ENCODE results near the gene LAMA3. TPM values are rescaled to one million over a fixed set of nuclear protein-coding genes. Genes with fewer than 3 reads are reported as not detected.

LAMA3 gene
- total RNA-seq, 3 donors from 2014 or later (not counting 1 experiment from before 2014, with no cell fraction given) = not detected

- peaks cover 0 to 4% of the 10 kb centered on the region in 2 donors for H3K4me1 Mint-ChIP-seq
- H3K4me3 Mint-ChIP-seq = no peak overlapping the region
- H3K27ac Mint-ChIP-seq = no peak overlapping the region
- H3K9me3 Mint-ChIP-seq = no peaks in the 10 kb centered on the region
- peaks cover 4 to 10% of the 10 kb centered on the region in 2 donors for H3K27me3 Mint-ChIP-seq (ENCODE audit: low read depth in 2 of 2)
- Histone ChIP-seq H3K4me3 (ENCODE audit: low read length) (no peak overlapping the region), H3K27me3 (ENCODE audit: control insufficient read depth, insufficient read depth, low read length) (no peaks in the 10 kb centered on the region), H3K9me3 (ENCODE audit: control insufficient read depth, insufficient read depth, low read length) (no peaks in the 10 kb centered on the region), H3K27ac (ENCODE audit: low read length) (no peak overlapping the region), H3K4me1 (ENCODE audit: control insufficient read depth, insufficient read depth, low read length) (peaks cover under 1% of the 10 kb centered on the region), H3K36me3 (ENCODE audit: control insufficient read depth, insufficient read depth, low read length) (no peaks in the 10 kb centered on the region)
- TF ChIP-seq CTCF (IDR thresholded peaks at IDR 0.05) = no peak
- WGBS (ENCODE audit: insufficient coverage) = 90% methylated on average over 7 of the region's 7 CpGs
- ATAC-seq (no peak), DNase-seq (no peak)
- no peaks in the 10 kb centered on the region for H3K36me3 Mint-ChIP-seq
- intact Hi-C loops (cut with micrococcal nuclease) = no loop called here
Observed at GRCh38 chr18:23879544-23879943, 190.3 kb downstream of the LAMA3 start.

DNA sequence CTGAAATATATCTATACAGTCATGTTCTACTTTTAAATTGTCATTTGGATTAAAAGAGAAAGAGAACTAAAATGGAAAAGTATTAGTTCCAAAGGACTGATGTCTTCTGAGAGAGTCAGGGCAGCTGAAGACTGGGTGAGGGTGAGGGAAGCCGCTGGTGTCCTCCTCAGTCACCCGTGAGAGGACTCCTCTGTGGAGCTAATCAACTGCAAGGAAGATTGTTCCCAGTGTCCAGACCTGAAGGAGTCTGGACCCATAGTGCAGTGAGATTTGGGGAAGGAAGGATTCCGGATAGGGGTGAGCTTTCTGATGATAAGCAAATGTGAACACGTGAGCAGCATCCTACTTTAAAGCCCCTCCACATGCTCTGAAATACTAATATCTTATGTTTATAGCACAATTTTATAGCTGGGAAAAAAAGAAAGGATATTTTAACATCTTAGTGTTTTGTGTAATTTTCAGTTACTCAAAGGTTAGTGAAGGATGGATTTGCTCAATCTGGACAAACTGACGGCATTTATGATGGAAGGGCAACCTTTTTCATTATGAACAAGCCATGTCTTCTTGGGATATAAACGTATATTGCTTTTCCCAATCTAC, 190.8 kb downstream of the LAMA3 start:
- Histone ChIP-seq H3K9me3 (ENCODE audit: control insufficient read depth, insufficient read depth, low read length) (no peaks in the 10 kb centered on the region), H3K4me1 (ENCODE audit: control insufficient read depth, insufficient read depth, low read length) (peaks cover 6% of the 10 kb centered on the region), H3K27ac (ENCODE audit: low read length) (no peak overlapping the region), H3K27me3 (ENCODE audit: control insufficient read depth, insufficient read depth, low read length) (no peaks in the 10 kb centered on the region), H3K4me3 (ENCODE audit: low read length) (no peak overlapping the region), H3K36me3 (ENCODE audit: control insufficient read depth, insufficient read depth, low read length) (no peaks in the 10 kb centered on the region)
- DNase-seq = no peak
- TF ChIP-seq CTCF (IDR thresholded peaks at IDR 0.05) = no peak
- no peaks in the 10 kb centered on the region for H3K36me3 Mint-ChIP-seq
- H3K9me3 Mint-ChIP-seq = no peaks in the 10 kb centered on the region
- H3K27me3 Mint-ChIP-seq (ENCODE audit: low read depth in 2 of 2) = peaks cover 4 to 10% of the 10 kb centered on the region in 2 donors
- ATAC-seq = no peak
- intact Hi-C loops (cut with micrococcal nuclease) = no loop called here
- no peak overlapping the region for H3K4me3 Mint-ChIP-seq
- H3K4me1 Mint-ChIP-seq = peaks cover 3 to 8% of the 10 kb centered on the region in 2 donors
- WGBS (ENCODE audit: insufficient coverage) = 96% methylated on average over 5 of the region's 6 CpGs
- H3K27ac Mint-ChIP-seq = no peak overlapping the region

DNA sequence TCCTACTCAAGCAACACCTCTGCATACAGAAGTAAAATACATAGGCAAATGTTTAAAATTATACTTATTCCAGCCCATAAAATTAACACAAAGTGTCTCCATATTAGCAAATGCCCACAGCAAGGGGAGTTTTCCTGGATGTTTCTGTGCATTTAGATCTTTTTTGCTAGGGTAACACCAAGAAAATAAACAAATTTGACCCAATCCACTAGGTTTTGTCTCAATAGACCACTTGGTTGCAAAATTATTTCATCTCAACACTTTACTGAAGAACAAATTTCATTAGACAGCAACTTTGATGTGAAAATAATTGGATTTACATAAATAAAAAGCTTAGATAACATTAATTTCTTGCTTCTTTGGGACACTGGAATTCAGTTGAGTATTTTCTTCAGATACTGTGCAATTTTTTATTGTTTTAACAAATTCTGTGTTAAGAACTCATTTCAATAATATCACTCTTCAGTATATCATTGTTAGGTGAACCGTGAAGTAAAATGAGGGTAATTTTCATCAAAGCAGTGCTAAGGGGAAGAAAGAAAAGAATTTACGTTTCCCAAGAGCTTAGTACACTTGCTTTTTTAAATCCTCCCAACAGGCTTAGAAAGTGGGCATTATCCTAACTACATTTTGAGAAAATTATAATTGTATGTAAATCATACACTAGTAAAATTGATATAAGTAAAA, 191.8 kb downstream of the LAMA3 start:
- Mint-ChIP-seq H3K4me3 (no peak overlapping the region), H3K4me1 (peaks cover 13 to 18% of the 10 kb centered on the region in 2 donors), H3K27ac (no peak overlapping the region), H3K27me3 (ENCODE audit: low read depth in 2 of 2) (peaks cover 4 to 10% of the 10 kb centered on the region in 2 donors), H3K9me3 (no peaks in the 10 kb centered on the region), H3K36me3 (no peaks in the 10 kb centered on the region)
- no peak for ATAC-seq
- no peaks in the 10 kb centered on the region for H3K36me3 ChIP-seq (ENCODE audit: control insufficient read depth, insufficient read depth, low read length)
- H3K4me1 ChIP-seq (ENCODE audit: control insufficient read depth, insufficient read depth, low read length) = peaks cover 9% of the 10 kb centered on the region
- WGBS (ENCODE audit: insufficient coverage) = no CpG with 5 or more reads among the region's 2 CpGs
- no peak for DNase-seq
- H3K9me3 ChIP-seq (ENCODE audit: control insufficient read depth, insufficient read depth, low read length) = no peaks in the 10 kb centered on the region
- intact Hi-C loops (cut with micrococcal nuclease) = no loop called here
- no peak for TF ChIP-seq CTCF (IDR thresholded peaks at IDR 0.05)
- no peak overlapping the region for H3K27ac ChIP-seq (ENCODE audit: low read length)
- H3K27me3 ChIP-seq (ENCODE audit: control insufficient read depth, insufficient read depth, low read length) = no peaks in the 10 kb centered on the region
- no peak overlapping the region for H3K4me3 ChIP-seq (ENCODE audit: low read length)

Data from natural killer cell (primary cell).